ENCODE data around the gene CORO2B. TPM values are rescaled to one million over a fixed set of nuclear protein-coding genes. Genes with fewer than 3 reads are reported as not detected.

CORO2B gene
- total and polyA plus RNA-seq, 2 of the 13 experiments (the other 11 are each of a cell fraction or from before 2014, with no cell fraction given) = 0.35 to 0.63 TPM

DNA sequence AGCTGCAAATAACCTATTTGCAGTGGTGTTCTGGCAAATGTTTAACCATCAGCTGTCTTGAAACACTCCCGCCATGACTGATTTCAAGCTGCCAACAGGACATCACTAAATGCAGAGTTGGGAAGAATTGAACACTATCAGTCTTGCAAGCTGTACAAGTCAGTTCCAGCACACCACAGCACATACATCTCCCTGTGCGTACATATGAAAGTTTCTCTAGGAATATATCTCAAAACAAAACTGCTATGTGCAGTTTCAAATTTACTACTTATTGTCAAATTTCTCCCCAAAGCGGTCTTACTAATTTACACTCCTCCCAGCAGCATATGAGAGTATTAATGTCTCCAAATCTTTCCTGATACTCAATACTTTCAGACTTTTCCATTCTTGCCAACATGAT is 30.4 kb upstream of the CORO2B start:
- no peak for TF ChIP-seq RAD51 (IDR thresholded peaks at IDR 0.05; ENCODE audit: borderline replicate concordance)
- TF ChIP-seq POGZ (CRISPR knock-in tag; IDR thresholded peaks at IDR 0.05) = no peak
- TF ChIP-seq GTF2F1 (IDR thresholded peaks at IDR 0.05; ENCODE audit: low read length) = no peak
- TF ChIP-seq ZNF556 (CRISPR knock-in tag; IDR thresholded peaks at IDR 0.05; ENCODE audit: borderline replicate concordance) = no peak
- no peak for TF ChIP-seq MIER3 (CRISPR knock-in tag; IDR thresholded peaks at IDR 0.05; ENCODE audit: borderline replicate concordance)
- TF ChIP-seq KLF12 (CRISPR knock-in tag; IDR thresholded peaks at IDR 0.05; ENCODE audit: borderline replicate concordance) = no peak
- TF ChIP-seq SAP130 (CRISPR knock-in tag; IDR thresholded peaks at IDR 0.05; ENCODE audit: low read depth) = no peak
- TF ChIP-seq ZNF607 (CRISPR knock-in tag; IDR thresholded peaks at IDR 0.05; ENCODE audit: borderline replicate concordance) = no peak
- TF ChIP-seq, protein P1, sequence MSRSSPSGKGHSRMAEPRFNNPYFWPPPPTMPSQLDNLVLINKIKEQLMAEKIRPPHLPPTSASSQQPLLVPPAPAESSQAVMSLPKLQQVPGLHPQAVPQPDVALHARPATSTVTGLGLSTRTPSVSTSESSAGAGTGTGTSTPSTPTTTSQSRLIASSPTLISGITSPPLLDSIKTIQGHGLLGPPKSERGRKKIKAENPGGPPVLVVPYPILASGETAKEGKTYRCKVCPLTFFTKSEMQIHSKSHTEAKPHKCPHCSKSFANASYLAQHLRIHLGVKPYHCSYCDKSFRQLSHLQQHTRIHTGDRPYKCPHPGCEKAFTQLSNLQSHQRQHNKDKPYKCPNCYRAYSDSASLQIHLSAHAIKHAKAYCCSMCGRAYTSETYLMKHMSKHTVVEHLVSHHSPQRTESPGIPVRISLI (CRISPR knock-in tag; IDR thresholded peaks at IDR 0.05; ENCODE audit: borderline replicate concordance) = no peak
- no peak for TF ChIP-seq ZSCAN30 (CRISPR knock-in tag; IDR thresholded peaks at IDR 0.05)
- TF ChIP-seq, protein P2, sequence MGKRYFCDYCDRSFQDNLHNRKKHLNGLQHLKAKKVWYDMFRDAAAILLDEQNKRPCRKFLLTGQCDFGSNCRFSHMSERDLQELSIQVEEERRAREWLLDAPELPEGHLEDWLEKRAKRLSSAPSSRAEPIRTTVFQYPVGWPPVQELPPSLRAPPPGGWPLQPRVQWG (CRISPR knock-in tag; IDR thresholded peaks at IDR 0.05; ENCODE audit: borderline replicate concordance, low read depth) = no peak
- TF ChIP-seq ZFP41 (CRISPR knock-in tag; IDR thresholded peaks at IDR 0.05; ENCODE audit: borderline replicate concordance) = no peak
- TF ChIP-seq ZNF441 (CRISPR knock-in tag; IDR thresholded peaks at IDR 0.05; ENCODE audit: borderline replicate concordance) = no peak
- TF ChIP-seq ZNF235 (CRISPR knock-in tag; IDR thresholded peaks at IDR 0.05; ENCODE audit: borderline replicate concordance) = no peak
- TF ChIP-seq JUND (CRISPR knock-in tag; IDR thresholded peaks at IDR 0.05) = no peak
- in situ Hi-C loops (cut with HindIII; ENCODE audit: extremely low pct_ligation_motif_present, low pct_unique_long_range_greater_than_20kb) = no loop called here
- no peak for FAIRE-seq
- no peaks in the 10 kb centered on the region for H3K9me3 ChIP-seq (ENCODE audit: low read length)
- no peak overlapping the region for H3K4me2 ChIP-seq (ENCODE audit: low read depth, low read length)
- no peak overlapping the region for H2AFZ ChIP-seq (ENCODE audit: low read length)
- no peak for ATAC-seq
- H3K4me1 ChIP-seq (ENCODE audit: insufficient read depth, low read length) = no peaks in the 10 kb centered on the region
- no peak overlapping the region for H3K9ac ChIP-seq (ENCODE audit: insufficient read depth, low read depth, low read length)
- H3K36me3 ChIP-seq (replicated peaks in 1 of 2; ENCODE audit: control insufficient read depth in 1 of 2, insufficient read depth in 2 of 2, low read length in 2 of 2) = no peaks in the 10 kb centered on the region
- no peaks in the 10 kb centered on the region for H3K27me3 ChIP-seq (ENCODE audit: control insufficient read depth in 1 of 2, insufficient read depth in 2 of 2, low read length in 2 of 2)
- H3K4me3 ChIP-seq (replicated peaks in 1 of 3; ENCODE audit: insufficient read depth in 1 of 3, low read depth in 2 of 3, low read length in 3 of 3) = no peak overlapping the region
- WGBS (ENCODE audit: low lambda C conversion rate) = 48% methylated on average over 3 of the region's 3 CpGs
- no peaks in the 10 kb centered on the region for H4K20me1 ChIP-seq (ENCODE audit: insufficient read depth, low read length)
- ChIA-PET POLR2A (no interaction called here), CTCF (ENCODE audit: low intra/inter-chr PET ratio, low total read pairs) (no interaction called here)
- no TSS peak for BruUV-seq (replicated peaks)
- no peak for DNase-seq (ENCODE audit: low spot score)
- no peak overlapping the region for H3K27ac ChIP-seq (ENCODE audit: extremely low read length, insufficient read depth, low read length)
- H3K79me2 ChIP-seq (ENCODE audit: insufficient read depth, low read length) = no peaks in the 10 kb centered on the region
- intact Hi-C loops (cut with micrococcal nuclease; ENCODE audit: unreplicated experiment) = no loop called here

Measured in HepG2 (cell line).